GM23248 (cell line): ENCODE measurements around the gene LYPLAL1.

ENCODE experiments used
- EZH2 ChIP-seq: fragments of 200-600 bp; sonication (generic); IDR thresholded peaks from 2 replicates; pipeline ENCODE4 v1.6.1; 2018; ENCODE audit warnings: antibody characterized with exemption, mild to moderate bottlenecking; ENCODE audit not compliant: insufficient read depth, poor library complexity, severe bottlenecking
- EZH2phosphoT487 ChIP-seq: fragments of 200-600 bp; sonication (generic); IDR thresholded peaks from 2 replicates; pipeline ENCODE4 v1.6.1; 2018; ENCODE audit warnings: antibody characterized with exemption, moderate library complexity, mild to moderate bottlenecking, low read depth; ENCODE audit not compliant: insufficient read depth

DNA sequence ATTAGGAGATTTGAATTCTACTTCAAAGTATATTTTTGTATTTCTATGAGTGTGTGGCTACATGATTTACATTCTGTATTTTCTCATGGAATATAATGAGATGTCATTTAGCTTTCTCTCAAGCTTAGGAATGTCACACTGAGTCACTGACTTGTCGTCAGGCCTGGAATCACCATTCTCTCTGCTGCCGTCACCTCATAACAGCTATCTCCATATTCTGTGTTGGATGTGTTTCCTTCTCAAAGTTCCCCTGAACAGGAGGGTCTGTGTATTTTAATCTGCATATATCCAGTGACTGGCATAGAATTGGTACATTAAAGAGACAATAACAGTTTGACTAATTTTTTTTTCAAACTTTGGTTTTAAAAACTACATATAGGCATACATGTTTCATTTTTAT is 35.9 kb downstream of the LYPLAL1 start:
- no peak for TF ChIP-seq EZH2
- TF ChIP-seq EZH2phosphoT487, result no peak
